DMS 273 treated with DMSO at 0.1 percent for 48 hours (cell line): Measurements from ENCODE around the gene TMOD1.
A peak's percentile ranks its signal among the peaks of the same experiment; 100 is the strongest.

Experiments
- DNase-seq: peaks from one replicate; lab custom pipeline; 2025; lab: John Stamatoyannopoulos, UW

The TMOD1 gene

GRCh38 chr9:97548819-97549540 is 47.5 kb downstream of the TMOD1 start:
- DNase-seq: no peak

DNA sequence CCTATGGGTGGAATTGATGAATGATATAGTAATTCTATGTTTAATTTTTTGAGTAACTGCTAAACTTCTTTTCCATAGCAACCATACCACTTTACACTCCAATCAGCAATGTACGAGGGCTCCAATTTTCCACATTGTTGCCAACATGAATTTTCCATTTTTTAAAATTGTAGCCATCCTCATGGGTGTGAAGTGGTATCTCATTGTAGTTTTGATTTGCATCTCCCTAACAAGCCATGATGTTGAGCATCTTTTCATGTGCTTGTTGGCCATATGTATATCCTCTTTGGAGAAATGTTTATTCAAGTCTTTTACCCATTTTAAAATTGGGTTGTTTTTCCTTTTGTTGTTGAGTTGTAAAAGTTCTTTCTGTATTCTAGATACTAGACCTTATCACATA is 48.9 kb downstream of the TMOD1 start:
- DNase-seq: no peak

DNA sequence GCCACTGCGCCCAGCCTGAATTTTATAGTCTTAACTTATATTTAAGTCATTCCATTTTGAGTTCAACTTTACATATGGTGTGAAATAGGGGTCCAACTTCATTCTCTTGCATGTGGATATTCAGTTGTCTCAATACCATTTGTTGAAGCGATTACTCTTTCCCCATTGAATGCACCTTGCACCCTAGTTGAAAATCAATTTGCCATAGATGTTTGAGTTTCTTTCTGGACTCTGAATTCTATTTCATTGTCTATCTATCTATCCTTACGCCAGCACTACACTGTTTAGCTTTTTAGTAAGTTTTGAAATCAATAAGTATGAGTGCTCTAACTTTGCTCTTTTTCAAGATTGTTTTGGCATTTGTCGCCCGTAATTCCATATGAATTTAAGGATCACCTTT is 49.8 kb downstream of the TMOD1 start:
- DNase-seq: no peak

DNA sequence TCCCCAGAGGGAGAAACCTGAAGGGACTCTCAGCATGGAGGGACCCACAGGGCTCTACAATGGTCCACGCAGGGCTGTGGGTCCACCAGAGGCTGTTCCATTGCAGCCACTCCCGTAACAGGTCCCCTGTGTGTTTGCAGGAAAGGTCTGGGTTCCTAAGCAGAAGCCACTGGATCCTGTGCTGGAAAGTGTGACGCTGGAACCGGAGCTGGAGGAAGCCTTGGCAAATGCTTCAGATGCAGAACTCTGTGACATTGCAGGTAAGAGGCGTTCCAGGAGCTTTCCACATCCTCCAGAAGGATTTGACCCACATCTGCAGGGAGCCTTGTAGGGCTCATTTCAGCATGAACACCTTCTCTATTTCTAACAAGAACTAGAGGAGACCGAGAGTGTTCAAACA is 51.7 kb downstream of the TMOD1 start:
- DNase-seq: no peak

- no peak for DNase-seq
These were observed 52.4 kb downstream of the TMOD1 start for GRCh38 chr9:97553841-97554240.

GRCh38 chr9:97554566-97555075 is 53.2 kb downstream of the TMOD1 start:
- no peak for DNase-seq

DNA sequence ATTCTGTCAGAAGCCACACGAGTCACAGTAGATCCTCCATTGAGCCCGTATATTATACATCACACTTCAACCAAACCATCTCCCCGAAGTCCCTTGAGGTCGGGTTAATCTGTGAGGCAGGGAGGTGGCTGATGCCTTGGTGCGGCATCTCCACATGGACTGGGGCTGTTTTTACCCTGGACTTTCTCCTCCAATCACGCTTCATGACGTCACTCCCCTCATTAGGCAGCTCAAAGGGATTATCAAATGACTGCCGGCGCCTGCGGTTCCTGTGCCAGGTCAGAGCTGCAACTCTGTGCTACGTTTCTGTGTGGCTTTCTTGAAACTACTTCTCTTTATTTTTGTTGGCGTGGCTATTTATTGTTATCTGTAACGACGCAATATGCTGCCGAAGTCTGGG is 53.7 kb downstream of the TMOD1 start:
- no peak for DNase-seq

DNA sequence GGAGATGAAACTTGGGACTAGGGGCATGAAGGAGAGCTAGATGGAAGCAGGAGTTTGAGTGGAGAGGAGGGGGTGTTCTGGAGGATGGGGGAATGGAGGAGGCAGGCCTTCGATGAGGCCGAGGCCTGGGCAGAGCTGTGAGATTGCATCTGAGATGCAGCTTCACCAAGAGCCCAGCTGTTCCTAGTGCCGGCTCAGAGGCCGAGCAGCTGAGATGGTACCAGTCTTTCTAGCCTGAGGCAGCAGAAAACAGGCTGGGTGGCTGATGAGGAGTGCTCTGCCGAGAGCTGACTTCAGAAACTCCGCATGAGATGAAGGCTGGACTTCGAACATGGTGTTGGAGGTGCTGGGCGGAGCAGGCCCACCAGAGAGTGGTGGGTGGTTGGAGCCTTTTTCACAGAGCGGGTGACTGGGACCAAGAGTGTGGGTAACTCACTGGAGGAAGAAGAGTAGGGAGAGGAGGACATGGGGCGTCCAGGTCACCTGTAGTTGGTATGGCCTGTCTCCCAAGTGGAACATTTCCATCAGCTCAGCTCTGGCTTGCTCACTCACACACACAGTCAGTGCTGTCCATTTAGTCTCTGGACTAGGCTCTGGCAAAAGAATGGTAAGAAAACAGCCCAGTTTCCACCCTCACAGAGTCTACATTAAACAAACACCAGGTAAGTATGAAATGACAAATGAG is 54.7 kb downstream of the TMOD1 start:
- no peak for DNase-seq

DNA sequence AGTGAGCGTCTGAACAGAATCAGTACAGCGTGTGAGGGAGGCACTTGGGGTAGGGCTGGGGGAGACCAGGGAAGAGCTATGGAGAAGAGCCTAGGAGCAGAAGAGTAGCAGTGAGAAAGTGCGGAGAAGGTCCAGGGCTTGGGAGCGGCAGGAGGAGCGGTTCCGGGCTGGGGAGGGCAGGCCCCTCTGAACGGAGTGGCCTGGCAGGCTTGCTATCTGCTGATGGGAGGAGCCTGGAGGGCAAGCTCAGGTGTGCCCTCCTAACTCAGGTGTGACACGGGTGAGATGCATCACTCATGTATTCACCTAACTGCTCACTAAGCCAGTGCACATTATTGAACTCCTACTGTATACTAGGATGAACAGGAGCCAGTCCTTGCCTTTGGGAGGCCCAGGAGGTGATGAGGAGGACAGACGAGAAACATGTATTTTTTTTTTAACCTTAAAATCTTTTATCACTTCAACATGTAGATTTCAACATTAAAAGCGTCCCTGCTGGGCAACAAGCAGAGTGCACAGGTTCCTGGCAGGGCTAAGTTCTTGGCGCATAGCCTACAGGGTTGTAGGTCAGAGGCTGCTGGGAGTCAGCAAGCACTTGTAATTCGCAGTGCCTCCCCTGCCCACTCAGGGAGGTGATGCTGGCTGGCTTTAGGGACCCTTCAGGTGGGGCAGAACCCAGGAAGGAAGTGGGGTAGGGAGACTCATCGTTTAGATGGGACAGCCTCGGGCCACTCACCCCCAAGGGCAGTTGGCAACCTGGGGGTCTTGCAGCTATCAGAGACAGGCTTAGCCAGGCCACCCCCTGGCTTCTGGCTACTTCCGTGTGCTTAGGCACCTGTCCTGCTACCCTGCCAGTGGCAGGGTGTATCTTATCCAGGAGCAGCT is 55.5 kb downstream of the TMOD1 start:
- no peak for DNase-seq

DNA sequence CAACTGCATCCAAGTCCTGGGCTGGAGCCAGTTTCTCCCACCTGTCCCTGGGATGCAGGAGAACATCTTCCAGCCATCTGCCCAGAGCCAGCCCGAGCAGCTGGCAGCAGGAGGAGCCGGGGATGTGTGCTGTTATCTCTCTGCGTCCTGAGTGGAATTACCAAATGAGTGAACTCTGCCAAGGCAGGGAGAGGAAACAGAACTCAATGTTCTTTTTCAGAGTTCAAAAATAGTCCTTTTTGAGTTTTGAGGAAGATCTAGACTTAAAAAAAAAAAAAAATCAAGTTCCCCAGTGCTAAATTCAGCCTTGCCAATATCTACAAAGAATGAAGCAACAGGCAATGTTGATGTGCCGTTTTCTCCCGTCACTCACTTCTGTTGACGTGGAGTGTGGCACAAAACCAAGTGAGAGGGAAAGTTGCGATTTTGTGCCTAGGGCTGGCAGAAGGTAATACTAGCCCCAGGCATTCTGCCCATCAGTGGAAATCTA is 56.2 kb downstream of the TMOD1 start:
- peak; percentile 55 for DNase-seq

DNA sequence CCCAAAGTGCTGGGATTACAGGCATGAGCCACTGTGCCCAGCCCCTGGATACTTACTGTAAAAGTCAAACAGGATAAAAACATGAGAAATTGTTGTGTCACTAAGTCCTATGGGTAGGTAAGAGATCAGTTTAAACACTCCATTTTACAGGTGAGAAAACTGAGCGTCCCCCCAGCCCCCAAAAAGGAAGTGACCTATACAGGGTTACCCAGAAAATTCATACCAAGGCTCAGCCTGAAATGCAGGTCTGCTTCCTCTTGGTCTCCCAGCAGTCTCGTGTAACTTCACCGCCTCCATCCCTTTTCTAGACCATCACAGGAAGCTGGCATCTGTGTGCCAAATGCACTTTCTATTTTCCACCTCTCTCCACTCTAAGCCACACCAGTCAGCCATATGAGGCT is 57.2 kb downstream of the TMOD1 start:
- no peak for DNase-seq

GRCh38 chr9:97559111-97559514 is 57.6 kb downstream of the TMOD1 start:
- DNase-seq: no peak

DNA sequence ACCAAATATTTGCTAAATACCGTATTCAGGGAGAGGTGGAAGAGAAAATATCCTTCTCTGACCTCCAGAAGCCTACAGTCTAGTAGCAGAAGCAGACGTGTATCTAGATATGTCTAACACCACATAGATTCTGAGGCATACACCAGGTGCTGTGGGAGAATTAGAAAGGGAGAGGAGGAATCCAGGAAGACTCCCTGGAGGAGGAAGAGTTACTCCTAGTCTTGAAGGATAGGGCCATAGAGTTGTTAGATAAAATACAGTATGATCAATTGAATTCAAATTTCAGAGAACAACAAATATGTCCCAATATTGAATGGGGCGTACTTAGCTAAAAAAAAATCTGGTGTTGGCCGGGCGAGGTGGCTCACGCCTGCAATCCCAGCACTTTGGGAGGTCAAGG is 58.7 kb downstream of the TMOD1 start:
- no peak for DNase-seq

DNA sequence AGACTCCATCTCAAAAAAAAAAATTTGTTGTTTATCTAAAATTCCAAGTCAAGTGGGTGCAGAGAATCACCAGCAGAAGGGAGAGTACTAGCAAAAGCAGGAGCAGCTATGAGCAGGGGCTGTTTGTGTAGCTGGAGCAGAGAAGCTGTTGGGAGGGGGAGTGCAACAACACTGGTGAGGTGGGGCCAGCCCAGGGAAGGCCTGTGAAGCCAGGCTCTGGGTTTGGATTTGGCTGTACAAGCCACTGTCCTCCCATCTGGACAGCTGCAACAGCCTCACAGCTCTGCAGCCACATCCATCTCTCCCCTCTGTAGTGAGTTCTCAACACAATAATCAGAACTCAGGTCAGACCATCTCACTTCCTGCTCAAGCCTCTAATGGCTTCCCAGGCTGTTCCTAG is 59.4 kb downstream of the TMOD1 start:
- no peak for DNase-seq

DNA sequence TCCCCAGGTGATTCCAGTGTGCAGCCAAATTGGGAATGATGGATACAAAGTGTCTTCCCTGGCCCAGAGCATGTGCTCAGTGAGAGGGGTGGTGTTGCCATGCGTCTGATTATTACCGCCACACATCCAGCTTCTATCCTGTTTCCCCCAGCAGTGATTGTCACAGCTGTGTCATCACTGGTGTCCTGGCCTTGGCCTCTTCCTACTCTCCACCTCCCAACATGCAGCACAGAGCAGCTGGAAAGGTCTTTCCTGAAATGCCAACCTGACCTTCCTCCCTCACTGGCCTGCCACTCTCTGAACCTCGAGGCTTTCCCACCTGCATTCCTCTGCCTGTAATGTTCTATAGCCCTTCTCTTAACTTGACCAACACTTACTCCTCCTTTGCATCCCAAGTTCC is 60.0 kb downstream of the TMOD1 start:
- DNase-seq: no peak

DNA sequence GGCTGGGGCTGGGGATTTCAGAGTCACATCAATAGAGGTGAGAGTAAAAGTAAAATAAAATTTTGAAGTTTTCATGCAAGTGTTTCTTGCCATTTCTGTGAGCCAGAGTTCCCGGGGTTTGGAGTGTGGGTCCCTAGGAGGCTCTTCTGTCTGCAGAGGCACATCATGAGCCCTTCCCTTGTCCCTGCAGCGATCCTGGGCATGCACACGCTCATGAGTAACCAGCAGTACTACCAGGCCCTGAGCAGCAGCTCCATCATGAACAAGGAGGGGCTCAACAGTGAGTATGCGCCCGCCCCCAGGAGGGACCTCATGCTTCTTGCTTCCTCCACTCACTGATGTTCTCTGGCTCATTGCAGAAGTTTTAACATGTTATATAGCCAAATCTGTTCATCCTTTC is 61.1 kb downstream of the TMOD1 start:
- DNase-seq: no peak

GRCh38 chr9:97563458-97564135 is 62.1 kb downstream of the TMOD1 start:
- DNase-seq: no peak

DNA sequence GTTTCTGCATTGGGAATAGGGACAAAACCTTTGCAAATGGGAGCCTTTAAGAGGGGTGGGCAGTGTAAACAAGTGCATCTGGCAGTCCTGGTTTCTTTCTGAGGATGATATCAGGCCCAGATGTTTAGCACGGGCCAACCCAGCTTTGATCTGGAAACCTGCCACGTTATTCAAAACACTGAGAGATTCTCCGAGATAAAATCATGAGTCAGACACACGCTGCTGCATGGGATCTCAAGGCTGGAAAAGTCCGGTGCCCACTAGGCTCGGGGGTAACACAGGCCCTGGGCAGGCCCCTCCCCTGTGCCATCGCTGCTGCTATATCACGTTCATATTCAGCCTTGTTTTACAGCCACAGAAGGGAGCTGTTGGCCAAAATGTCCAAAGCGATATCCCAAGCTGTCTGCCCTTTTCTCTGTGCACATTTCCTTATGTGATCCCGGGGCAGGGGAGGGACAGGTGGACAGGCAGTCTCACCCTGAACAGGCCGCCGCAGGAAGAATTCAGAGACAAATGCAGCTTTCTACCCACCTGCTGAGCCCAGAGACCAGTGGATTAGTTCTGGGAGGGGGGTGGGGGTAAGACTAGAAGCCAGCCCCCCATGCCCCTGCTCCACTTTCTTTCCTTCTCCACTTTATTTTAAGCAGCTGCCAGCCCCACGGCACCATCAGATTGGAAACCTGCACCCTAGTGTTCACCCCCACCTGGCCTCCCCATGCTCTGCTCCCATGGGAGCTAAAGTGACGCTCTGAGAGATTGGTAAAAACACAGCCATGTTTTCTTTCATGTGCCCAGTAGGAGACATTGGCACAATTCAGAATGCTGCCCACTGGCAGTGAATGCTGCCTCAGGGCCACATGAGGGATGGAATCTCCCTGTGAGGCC is 63.1 kb downstream of the TMOD1 start:
- DNase-seq: peak; percentile 83

DNA sequence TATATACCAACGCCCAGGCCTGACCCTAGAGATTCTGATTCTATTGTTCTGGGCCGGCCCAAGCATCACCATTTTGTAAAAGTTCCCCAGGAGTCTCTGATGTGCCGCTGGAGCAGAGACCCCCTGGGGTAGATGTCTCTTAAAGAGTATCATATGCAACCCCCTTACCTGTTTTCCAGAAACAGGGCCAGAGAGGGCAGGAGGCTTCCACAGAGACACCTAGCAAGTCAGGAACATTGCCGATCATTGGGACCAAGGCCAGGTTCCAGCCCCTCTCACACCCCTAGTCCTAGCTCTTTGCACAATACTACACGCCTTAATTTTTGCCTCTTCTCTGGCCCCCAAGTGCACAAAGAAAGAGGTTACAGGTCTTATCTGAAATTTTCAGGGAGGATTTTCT is 63.8 kb downstream of the TMOD1 start:
- DNase-seq: no peak

DNA sequence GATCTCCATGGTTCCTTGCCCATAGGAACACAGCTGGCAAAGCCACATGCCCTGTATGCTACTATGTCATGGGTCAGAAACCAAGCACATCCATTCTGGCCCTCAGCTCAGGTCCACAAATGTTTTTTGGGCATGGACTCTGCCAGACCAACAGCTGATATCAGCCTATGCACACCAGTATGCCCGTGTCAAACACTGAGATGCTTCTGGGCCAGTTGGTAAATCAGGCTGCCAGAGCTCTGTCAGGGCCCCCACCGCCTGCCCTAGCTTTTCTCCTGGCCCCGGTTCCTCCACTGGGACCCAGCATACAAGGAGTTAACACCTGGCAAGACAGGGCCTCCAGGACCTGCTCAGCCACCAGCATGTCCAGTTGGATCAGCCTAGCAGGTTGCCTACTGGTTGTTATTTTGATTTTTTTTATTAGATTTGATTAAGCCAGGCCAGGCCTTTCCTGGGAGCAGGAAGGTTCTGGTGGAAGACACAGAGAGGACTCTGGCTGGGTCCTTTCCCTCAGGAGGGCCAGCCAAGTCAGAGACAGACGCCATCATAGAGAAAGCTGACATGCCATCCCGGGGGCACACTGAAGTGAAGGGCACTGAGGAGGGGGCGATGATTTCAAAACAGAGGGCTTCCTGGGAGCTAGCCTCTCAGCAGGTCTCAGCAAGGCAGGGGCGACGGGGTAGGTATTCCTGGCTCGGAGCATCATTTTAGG is 65.9 kb downstream of the TMOD1 start:
- no peak for DNase-seq
